A549 (cell line): Measurements from ENCODE around the gene C16orf54. TPM values are rescaled to one million over a fixed set of nuclear protein-coding genes. Genes with fewer than 3 reads are reported as not detected.
"Not testable (repeated sequence)": the region's sequence is repeated elsewhere in the genome, so short reads cannot be mapped to it uniquely, and the experiment has no call there.

Experiments
- ATAC-seq, 2 experiments: fragments of 200-7000 bp in 1 of 2; fragments of >200 bp in 1 of 2; cut with Nextera tagmentation in 1 of 2; cut with Tn5 transposase in 1 of 2; 3 replicates each; pipeline versions ENCODE4 v1.8.0 to v1.9.1; 2018 to 2020; ENCODE audit warnings: mild to moderate bottlenecking in 1 of 2, moderate library complexity in 1 of 2
- CTCF ChIA-PET: fragments of 300-600 bp; sonication (Branson Sonifier 250); formaldehyde crosslinking; extraction: SDS; loops from one replicate; lab custom pipeline; 2021; ENCODE audit warnings: antibody characterized with exemption, inconsistent platforms; lab: Yijun Ruan, JAX
- POLR2A ChIA-PET: fragments of 350-600 bp; formaldehyde crosslinking; extraction: SDS; loops from one replicate; lab custom pipeline; 2021; ENCODE audit warnings: antibody characterized with exemption, inconsistent platforms; lab: Yijun Ruan, JAX
- DNase-seq, 2 experiments: peaks; one replicate each; pipeline versions ENCODE4 v3.0.0 to v3.0.0-alpha.2; 2011 to 2016; ENCODE audit warnings: low read depth in 1 of 2, low spot score in 1 of 2
- FAIRE-seq: peaks from 2 replicates; lab custom pipeline; 2011; peaks lifted over from hg19 to GRCh38; lab: Jason Lieb, UNC
- H3K27ac ChIP-seq, 2 experiments: fragments of >200 bp; sonication (Bioruptor Twin); formaldehyde crosslinking; 3 replicates each; pipeline ENCODE4 v1.5.1; 2016 to 2017
- H3K4me1 ChIP-seq: fragments of >200 bp; sonication (Bioruptor Twin); formaldehyde crosslinking; 3 replicates; pipeline ENCODE4 v1.6.1; 2016
- H3K4me2 ChIP-seq: fragments of >200 bp; sonication (Bioruptor Twin); formaldehyde crosslinking; 3 replicates; pipeline ENCODE4 v1.6.1; 2016
- H3K4me3 ChIP-seq: fragments of >200 bp; sonication (Bioruptor Twin); formaldehyde crosslinking; 3 replicates; pipeline ENCODE4 v1.5.1; 2016
- H3K9me3 ChIP-seq: fragments of >200 bp; sonication (Bioruptor Twin); formaldehyde crosslinking; 3 replicates; pipeline ENCODE4 v1.6.1; 2016
- ATOH8 ChIP-seq: fragments of 250-450 bp; sonication (Bioruptor Pico); IDR thresholded peaks from 2 replicates; pipeline ENCODE4 v1.5.0; 2020; ENCODE audit warnings: low read depth, mild to moderate bottlenecking, moderate library complexity
- CBX8 ChIP-seq: fragments of 200-600 bp; sonication (generic); IDR thresholded peaks from 2 replicates; pipeline ENCODE4 v1.6.1; 2016
- CEBPB ChIP-seq, 2 experiments: fragments of >200 bp in 1 of 2; sonication (Bioruptor Twin) in 1 of 2; formaldehyde crosslinking in 1 of 2; IDR thresholded peaks; 2 replicates each; pipeline ENCODE4 v1.6.1; 2012 to 2016
- CHD4 ChIP-seq: fragments of 200-600 bp; sonication (generic); IDR thresholded peaks from 2 replicates; pipeline ENCODE4 v1.6.1; 2016; ENCODE audit warnings: antibody characterized with exemption, mild to moderate bottlenecking, borderline replicate concordance
- CTCF ChIP-seq: fragments of >200 bp; sonication (Bioruptor Twin); formaldehyde crosslinking; IDR thresholded peaks from 3 replicates; pipeline ENCODE4 v1.5.1; 2016
- ELK1 ChIP-seq: fragments of 150-350 bp; IDR thresholded peaks from 2 replicates; pipeline ENCODE4 v1.6.1; 2014; ENCODE audit warnings: low read depth, mild to moderate bottlenecking, low read length
- EP300 ChIP-seq, 2 experiments: fragments of >200 bp; sonication (Bioruptor Twin); formaldehyde crosslinking; IDR thresholded peaks; 2 replicates in 1 of 2; 3 replicates in 1 of 2; pipeline ENCODE4 v1.6.1; 2016 to 2017
- FOSB ChIP-seq: fragments of 250-450 bp; sonication (Bioruptor Pico); IDR thresholded peaks from 2 replicates; pipeline ENCODE4 v1.5.0; 2020; ENCODE audit warnings: mild to moderate bottlenecking, moderate library complexity
- HES2 ChIP-seq: fragments of >200 bp; sonication (Bioruptor Twin); formaldehyde crosslinking; IDR thresholded peaks from 2 replicates; pipeline ENCODE4 v1.6.1; 2016
- HOXB13 ChIP-seq: fragments of 250-450 bp; sonication (Bioruptor Pico); IDR thresholded peaks from 2 replicates; pipeline ENCODE4 v1.5.0; 2020; ENCODE audit warnings: low read depth, mild to moderate bottlenecking, moderate library complexity
- JUN ChIP-seq, 2 experiments: fragments of >200 bp; sonication (Bioruptor Twin); formaldehyde crosslinking; IDR thresholded peaks; 2 replicates in 1 of 2; 3 replicates in 1 of 2; pipeline ENCODE4 v1.6.1; 2016 to 2017
- JUNB ChIP-seq: fragments of >200 bp; sonication (Bioruptor Twin); formaldehyde crosslinking; IDR thresholded peaks from 2 replicates; pipeline ENCODE4 v1.6.1; 2016
- MAZ ChIP-seq: fragments of 150-350 bp; IDR thresholded peaks from 2 replicates; pipeline ENCODE4 v1.6.1; 2014; ENCODE audit warnings: antibody characterized with exemption, low read depth, low read length, borderline replicate concordance
- MYC ChIP-seq: IDR thresholded peaks from 2 replicates; pipeline ENCODE4 v1.6.1; 2012; ENCODE audit warnings: mild to moderate bottlenecking, inconsistent platforms, low read length, improper control_type of control experiment, borderline replicate concordance
- PBX3 ChIP-seq: IDR thresholded peaks from 2 replicates; pipeline ENCODE4 v1.6.1; 2012
- PHF8 ChIP-seq: fragments of 200-600 bp; sonication (generic); IDR thresholded peaks from 2 replicates; pipeline ENCODE4 v1.6.1; 2016; ENCODE audit warnings: low read depth, mild to moderate bottlenecking, antibody characterized with exemption, moderate library complexity, borderline replicate concordance
- POLR2A ChIP-seq: IDR thresholded peaks from 2 replicates; pipeline ENCODE4 v1.6.1; 2012; ENCODE audit warnings: mild to moderate bottlenecking, low read length
- POLR2AphosphoS2 ChIP-seq: conservative IDR thresholded peaks from 2 replicates; pipeline ENCODE4 v1.6.1; 2012; ENCODE audit warnings: low read length, improper control_type of control experiment, inconsistent platforms
- RARB ChIP-seq: fragments of 250-450 bp; sonication (Bioruptor Pico); IDR thresholded peaks from 2 replicates; pipeline ENCODE4 v1.8.0; 2021; ENCODE audit warnings: mild to moderate bottlenecking, moderate library complexity
- SREBF2 ChIP-seq: fragments of 450-650 bp; IDR thresholded peaks from 2 replicates; pipeline ENCODE4 v1.6.1; 2014; ENCODE audit warnings: mild to moderate bottlenecking, moderate library complexity
- USF2 ChIP-seq: fragments of 450-650 bp; IDR thresholded peaks from 2 replicates; pipeline ENCODE4 v1.6.1; 2014; ENCODE audit warnings: antibody characterized with exemption
- ZNF302 ChIP-seq: fragments of 250-450 bp; sonication (Bioruptor Pico); IDR thresholded peaks from 2 replicates; pipeline ENCODE4 v1.9.0; 2021; ENCODE audit warnings: inconsistent platforms, mild to moderate bottlenecking, moderate library complexity
- whole genome bisulfite sequencing: methylation state at CpG from one replicate; pipeline ENCODE4 v1.1.6; 2017; ENCODE audit errors: missing lambda C conversion rate; 5-methylcytosine and 5-hydroxymethylcytosine counted together
- polyA plus RNA-seq, 4 experiments: library from polyadenylated mRNA; depleted of rRNA in 3 of 4; stranded (reverse); fragments of >200 nt; fragmentation: RNase III in 1 of 4; extraction: RNeasy Plus Mini Kit Qiagen cat#74134 plus additional on column Dnase treatment in 1 of 4; gene quantifications; 2 replicates in 3 of 4; 3 replicates in 1 of 4; pipeline ENCODE4 v1.2.3, GENCODE V29; 2011 to 2017

C16orf54 gene
- polyA plus RNA-seq, 2 of the 4 experiments (the other 2 are of a cell fraction): not detected

- H3K9me3 ChIP-seq: no peaks in the 10 kb centered on the region
- ATAC-seq (no peak), FAIRE-seq (no peak), DNase-seq (no peak)
- no peak overlapping the region for H3K4me2 ChIP-seq
- H3K4me1 ChIP-seq: no peaks in the 10 kb centered on the region
- ChIA-PET CTCF (interaction anchor here (0.6 to 2.6 kb wide), 5 partner anchors 34 to 378 kb away, joined by 3 to 6 read pairs (median 4); partner anchors contain the start of gene KIF22), POLR2A (no interaction called here)
- no peak overlapping the region for H3K4me3 ChIP-seq
- H3K27ac ChIP-seq: no peak overlapping the region
- TF ChIP-seq MYC (no peak), CEBPB (IDR thresholded peaks at IDR 0.05) (no peak), RARB (no peak), CHD4 (no peak), ELK1 (no peak), SREBF2 (no peak), JUN (IDR thresholded peaks at IDR 0.05) (no peak), PHF8 (no peak)
- WGBS: 11% methylated on average over 1 of the region's 1 CpG
Observed at GRCh38 chr16:29734786-29735185, 11.0 kb downstream of the C16orf54 start.

GRCh38 chr16:29731768-29732601, 13.8 kb downstream of the C16orf54 start:
- ATAC-seq, H3K4me1 ChIP-seq, H3K27ac ChIP-seq, DNase-seq, H3K4me2 ChIP-seq, H3K9me3 ChIP-seq, FAIRE-seq, H3K4me3 ChIP-seq: not testable (repeated sequence)
- ChIA-PET POLR2A (interaction anchor here (0.5 kb wide), 1 partner anchor 29 kb away, joined by 4 read pairs; no protein-coding TSS in a partner anchor), CTCF (interaction anchor here (0.6 to 2.6 kb wide), 8 partner anchors 10 to 75 kb away, joined by 3 to 8 read pairs (median 4); partner anchors contain the start of gene KIF22)
- 67% methylated on average over 13 of the region's 13 CpGs for WGBS

GRCh38 chr16:29730649-29731048, 15.1 kb downstream of the C16orf54 start:
- no peak for FAIRE-seq
- H3K4me1 ChIP-seq: 0 out of 3 replicates have a peak, but pooled peaks cover 3% of the 10 kb centered on the region
- no peak for ATAC-seq
- no peak overlapping the region for H3K4me2 ChIP-seq
- H3K4me3 ChIP-seq: no peak overlapping the region
- no peak overlapping the region for H3K27ac ChIP-seq
- ChIA-PET CTCF (interaction anchor here (1.2 to 4.7 kb wide), 10 partner anchors 9 to 302 kb away, joined by 3 to 52 read pairs (median 8); partner anchors contain the start of genes KIF22 and TLCD3B), POLR2A (no interaction called here)
- no peak for DNase-seq
- 64% methylated on average over 7 of the region's 7 CpGs for WGBS
- no peaks in the 10 kb centered on the region for H3K9me3 ChIP-seq
- TF ChIP-seq POLR2AphosphoS2: no peak
- TF ChIP-seq USF2: no peak
- no peak for TF ChIP-seq POLR2A
- TF ChIP-seq MAZ: no peak
- no peak for TF ChIP-seq HES2
- no peak for TF ChIP-seq PHF8
- no peak for TF ChIP-seq FOSB (CRISPR knock-in tag)
- no peak for TF ChIP-seq SREBF2
- TF ChIP-seq EP300 (IDR thresholded peaks at IDR 0.05): no peak
- no peak for TF ChIP-seq PBX3
- no peak for TF ChIP-seq ZNF302 (CRISPR knock-in tag)
- no peak for TF ChIP-seq RARB
- no peak for TF ChIP-seq CHD4
- TF ChIP-seq CBX8: no peak
- TF ChIP-seq HOXB13 (CRISPR knock-in tag): no peak
- TF ChIP-seq JUNB: no peak
- TF ChIP-seq ATOH8: no peak
- no peak for TF ChIP-seq CTCF
